WTC11 (cell line): Measurements from ENCODE around the gene MAPK11.

ENCODE experiments used
- ETV6 ChIP-seq: sonication (generic); formaldehyde crosslinking; IDR thresholded peaks from 2 replicates; pipeline ENCODE4 v1.8.1; 2022; ENCODE audit warnings: mild to moderate bottlenecking, missing genetic modification reagents
- KAT7 ChIP-seq: sonication (generic); formaldehyde crosslinking; IDR thresholded peaks from 2 replicates; pipeline ENCODE4 v1.8.1; 2023; ENCODE audit warnings: missing genetic modification reagents, mild to moderate bottlenecking, borderline replicate concordance
- ZNF232 ChIP-seq: sonication (generic); formaldehyde crosslinking; IDR thresholded peaks from 2 replicates; pipeline ENCODE4 v1.8.0; 2022; ENCODE audit warnings: mild to moderate bottlenecking, missing genetic modification reagents

DNA sequence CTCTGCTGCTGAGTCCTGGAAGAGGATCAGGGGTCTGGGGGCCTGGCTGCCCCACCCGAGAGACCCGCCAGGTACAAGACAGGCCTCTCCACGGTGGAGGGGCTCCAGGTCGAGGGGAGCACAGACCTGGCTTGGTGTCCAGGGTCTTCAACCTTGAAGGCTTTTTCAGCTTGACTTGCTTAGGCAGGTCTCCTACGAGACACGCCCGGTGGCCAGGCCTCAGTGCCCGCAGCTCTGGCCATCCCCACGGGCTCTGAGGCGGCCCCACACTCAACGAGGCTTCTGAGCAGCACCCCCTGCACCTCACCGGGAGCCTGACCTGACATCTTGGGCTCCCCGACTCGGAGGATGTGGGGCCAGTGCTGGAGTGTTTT, 43.9 kb upstream of the MAPK11 start:
- no peak for TF ChIP-seq ETV6
- TF ChIP-seq KAT7 (CRISPR knock-in tag), result no peak
- no peak for TF ChIP-seq ZNF232 (CRISPR knock-in tag)
